ENCODE results near the gene TMEM161B.

GRCh38 chr5:88154891-88155290 lies 113.8 kb downstream of the TMEM161B start:
- TF ChIP-seq GATA3 (IDR thresholded peaks at IDR 0.05; ENCODE audit: low read depth, low read length) = no peak
- TF ChIP-seq GATA2 (IDR thresholded peaks at IDR 0.05; ENCODE audit: low read depth, low read length) = no peak

All from SH-SY5Y (cell line).